GM12892 (cell line): ENCODE measurements around the gene LIN9.

Experiments used
- DNase-seq: peaks from one replicate; pipeline ENCODE4 v3.0.0; 2011; ENCODE audit not compliant: insufficient read length
- FAIRE-seq: peaks from 2 replicates; lab custom pipeline; 2011; peaks lifted over from hg19 to GRCh38; lab: Jason Lieb, UNC
- POLR2A ChIP-seq: IDR thresholded peaks from 2 replicates; pipeline ENCODE4 v1.6.1; 2011; ENCODE audit warnings: low read depth, low read length, control low read depth
- POLR2AphosphoS5 ChIP-seq: IDR thresholded peaks from 2 replicates; pipeline ENCODE4 v1.6.1; 2011; ENCODE audit warnings: low read depth, low read length, control low read depth
- TAF1 ChIP-seq: IDR thresholded peaks from 2 replicates; pipeline ENCODE4 v1.6.1; 2011; ENCODE audit warnings: low read depth, mild to moderate bottlenecking, control low read depth, low read length, borderline replicate concordance

Gene LIN9

GRCh38 chr1:226337276-226337875, 28.4 kb upstream of the LIN9 start:
- FAIRE-seq (no peak), DNase-seq (no peak)
- no peak for TF ChIP-seq POLR2AphosphoS5
- TF ChIP-seq POLR2A: no peak
- TF ChIP-seq TAF1: no peak

GRCh38 chr1:226335661-226336060, 26.7 kb upstream of the LIN9 start:
- FAIRE-seq: no peak
- no peak for DNase-seq
- no peak for TF ChIP-seq POLR2A

GRCh38 chr1:226332947-226333346, 24.0 kb upstream of the LIN9 start:
- no peak for DNase-seq
- FAIRE-seq: no peak
- no peak for TF ChIP-seq POLR2A
- no peak for TF ChIP-seq TAF1

- DNase-seq (no peak), FAIRE-seq (no peak)
- no peak for TF ChIP-seq POLR2AphosphoS5
Measured at GRCh38 chr1:226329237-226329636, 20.3 kb upstream of the LIN9 start.

- DNase-seq (no peak), FAIRE-seq (no peak)
- TF ChIP-seq POLR2AphosphoS5 (no peak), POLR2A (no peak)
Measured at GRCh38 chr1:226327761-226328162, 18.8 kb upstream of the LIN9 start.

- TF ChIP-seq POLR2A: no peak
- TF ChIP-seq POLR2AphosphoS5: no peak
- TF ChIP-seq TAF1: no peak
- DNase-seq: no peak
- FAIRE-seq: no peak
Measured at GRCh38 chr1:226325178-226325577, 16.2 kb upstream of the LIN9 start.

- DNase-seq (no peak), FAIRE-seq (no peak)
- no peak for TF ChIP-seq POLR2AphosphoS5
- TF ChIP-seq POLR2A: no peak
- TF ChIP-seq TAF1: no peak
Measured at GRCh38 chr1:226324479-226324878, 15.5 kb upstream of the LIN9 start.

GRCh38 chr1:226322986-226323385, 14.0 kb upstream of the LIN9 start:
- TF ChIP-seq POLR2A (no peak), TAF1 (no peak), POLR2AphosphoS5 (no peak)
- no peak for DNase-seq
- FAIRE-seq: no peak

GRCh38 chr1:226320930-226321329, 12.0 kb upstream of the LIN9 start:
- FAIRE-seq: no peak
- DNase-seq: no peak
- no peak for TF ChIP-seq POLR2AphosphoS5
- no peak for TF ChIP-seq TAF1
- no peak for TF ChIP-seq POLR2A

- TF ChIP-seq TAF1: no peak
- TF ChIP-seq POLR2AphosphoS5: no peak
- TF ChIP-seq POLR2A: no peak
- FAIRE-seq (no peak), DNase-seq (no peak)
Measured at GRCh38 chr1:226318471-226318870, 9.5 kb upstream of the LIN9 start.

GRCh38 chr1:226314055-226314454, 5.1 kb upstream of the LIN9 start:
- TF ChIP-seq TAF1 (no peak), POLR2A (no peak), POLR2AphosphoS5 (no peak)
- DNase-seq (no peak), FAIRE-seq (no peak)

- TF ChIP-seq TAF1 (no peak), POLR2A (no peak), POLR2AphosphoS5 (no peak)
- no peak for DNase-seq
- FAIRE-seq: no peak
Measured at GRCh38 chr1:226312065-226312464, 3.1 kb upstream of the LIN9 start.

- FAIRE-seq: no peak
- no peak for DNase-seq
- TF ChIP-seq TAF1 (no peak), POLR2A (no peak)
Measured at GRCh38 chr1:226311376-226311775, 2.4 kb upstream of the LIN9 start.
